Adrenal gland (tissue), 12 donors: ENCODE data around the gene RNF39. TPM values are rescaled to one million over a fixed set of nuclear protein-coding genes. Genes with fewer than 3 reads are reported as not detected.
"Not testable (repeated sequence)": the region's sequence is repeated elsewhere in the genome, so short reads cannot be mapped to it uniquely, and the experiment has no call there.

Experiments
- DNase-seq, 7 donors: peaks; one replicate each; pipeline ENCODE4 v3.0.0-alpha.2; 2019 to 2020
- H3K27ac ChIP-seq, 5 donors: fragments of 200-600 bp; sonication (generic) in 4 of 5; 1 replicate in 3 of 5; 2 replicates in 2 of 5; pipeline versions ENCODE4 v1.5.1 to v1.8.0; 2016 to 2020; ENCODE audit warnings: mild to moderate bottlenecking in 1 of 5
- H3K27me3 ChIP-seq: fragments of 200-600 bp; 2 replicates; pipeline ENCODE4 v1.8.0; 2021
- H3K36me3 ChIP-seq, 2 donors: fragments of 200-600 bp; replicated peaks in 1 of 2; 1 replicate in 1 of 2; 2 replicates in 1 of 2; pipeline versions ENCODE4 v1.5.1 to v1.8.0; 2018 to 2022
- H3K4me1 ChIP-seq, 2 donors: fragments of 200-600 bp; replicated peaks in 1 of 2; 1 replicate in 1 of 2; 2 replicates in 1 of 2; pipeline versions ENCODE4 v1.5.1 to v1.8.0; 2018 to 2021
- H3K4me3 ChIP-seq, 4 donors: fragments of 200-600 bp; sonication (generic) in 3 of 4; one replicate each; pipeline ENCODE4 v1.5.1; 2016 to 2018
- H3K9me3 ChIP-seq, 3 donors: fragments of 200-600 bp; sonication (generic) in 1 of 3; replicated peaks in 1 of 3; 1 replicate in 2 of 3; 2 replicates in 1 of 3; pipeline versions ENCODE4 v1.5.1 to v1.8.0; 2016 to 2021
- CTCF ChIP-seq, 6 experiments: fragments of 450-650 bp in 4 of 6; fragments of 200-600 bp in 2 of 6; sonication (generic) in 1 of 6; IDR thresholded peaks; 1 replicate in 5 of 6; 2 replicates in 1 of 6; pipeline versions ENCODE4 v1.5.1 to v1.8.0; 2016 to 2021; ENCODE audit warnings: antibody characterized with exemption in 6 of 6, mild to moderate bottlenecking in 2 of 6, moderate library complexity in 1 of 6
- POLR2A ChIP-seq, 2 donors: fragments of 450-650 bp; IDR thresholded peaks; one replicate each; pipeline ENCODE4 v1.6.1; 2017; ENCODE audit warnings: antibody characterized with exemption in 2 of 2, mild to moderate bottlenecking in 2 of 2, moderate library complexity in 1 of 2
- WGBS, 4 donors: extraction: QIAGEN DNeasy Blood & Tissue Kit in 2 of 4; methylation state at CpG; one replicate each; pipeline versions ENCODE4 v1.1.5 to v1.1.7; 2013 to 2017; 5-methylcytosine and 5-hydroxymethylcytosine counted together
- intact Hi-C, 2 donors: fragments of 100-400 bp; cut with DNase I; formaldehyde crosslinking; loops; one replicate each; pipeline versions ENCODE4 v1.14.1 to v1.15.0; 2022 to 2023
- polyA plus RNA-seq, 3 donors: library from polyadenylated mRNA; stranded (reverse); fragments of 200-250 nt in 2 of 3; fragments of 350-450 nt in 1 of 3; fragmentation: Illumina TruSeq in 1 of 3; extraction: RNeasy Lipid Tissue Mini Kit (QIAGEN cat#74804) in 1 of 3; gene quantifications; one replicate each; pipeline ENCODE4 v1.2.3, GENCODE V29; 2013 to 2014
- small RNA-seq, 2 donors: library from RNA; depleted of rRNA; stranded (forward); fragments of <200 nt; gene quantifications; one replicate each; pipeline ENCODE3, GENCODE V24; 2016
- total RNA-seq, 9 donors: library from RNA; depleted of rRNA in 4 of 9; stranded (reverse); fragments of >200 nt in 4 of 9; fragments of 120-200 nt in 1 of 9; fragmentation: NEBNext Ultra II Directional in 1 of 9; extraction: Animal tissue kit (Norgen Biotek cat#: 25700) in 1 of 9; gene quantifications; one replicate each; pipeline versions ENCODE4 v1.1.0 to v1.2.4, GENCODE V29; 2013 to 2023
- donor health status: healthy with polysubstance abuse.
- donor health status: Bipolar disorder and iron deficiency.
- donor health status: DM: yes; HTN: yes; CAD: no.
- donor health status: DM: no; HTN: no; CAD: no.
- donor health status: DM: no; HTN: no; CAD: no.
- donor health status: DM: yes; HTN: yes; CAD: no.

The RNF39 gene
- total and polyA plus RNA-seq, 12 donors, result 0.11 to 1.7 (median 0.55) TPM; not detected in 3

DNA sequence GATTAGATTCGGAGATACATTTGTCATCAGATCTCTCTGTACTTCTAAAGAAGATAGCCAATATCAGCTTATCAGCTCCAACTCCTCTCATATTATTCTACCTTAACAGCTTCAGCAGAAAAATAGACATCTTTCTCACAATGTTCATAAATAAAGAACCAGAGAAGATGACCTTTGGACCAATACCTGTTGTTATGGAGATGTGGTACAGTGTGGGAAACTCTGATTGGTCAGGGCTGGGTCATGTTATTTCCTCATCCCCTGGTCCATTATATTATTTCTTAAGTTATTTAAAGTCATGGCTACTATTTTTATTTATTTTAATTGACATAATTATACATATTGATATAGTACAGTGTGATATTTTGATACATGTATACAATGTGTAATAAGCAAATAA, 50.4 kb downstream of the RNF39 start:
- no peak for DNase-seq
- Histone ChIP-seq H3K27ac (no peak overlapping the region), H3K4me1 (no peaks in the 10 kb centered on the region), H3K9me3 (no peaks in the 10 kb centered on the region), H3K4me3 (no peak overlapping the region), H3K36me3 (no peaks in the 10 kb centered on the region), H3K27me3 (no peaks in the 10 kb centered on the region)
- 29 to 90% (median 82%) methylated on average over 1 of the region's 1 CpG for WGBS, 4 donors
- TF ChIP-seq CTCF (IDR thresholded peaks at IDR 0.05) (no peak), POLR2A (IDR thresholded peaks at IDR 0.05) (no peak)
- intact Hi-C loops, result no loop called here

- DNase-seq, H3K4me3 ChIP-seq, H3K9me3 ChIP-seq, H3K4me1 ChIP-seq, intact Hi-C loops, H3K27ac ChIP-seq, H3K36me3 ChIP-seq, H3K27me3 ChIP-seq: not testable (repeated sequence)
Measured at GRCh38 chr6:30022712-30023111, 52.9 kb downstream of the RNF39 start.

DNA sequence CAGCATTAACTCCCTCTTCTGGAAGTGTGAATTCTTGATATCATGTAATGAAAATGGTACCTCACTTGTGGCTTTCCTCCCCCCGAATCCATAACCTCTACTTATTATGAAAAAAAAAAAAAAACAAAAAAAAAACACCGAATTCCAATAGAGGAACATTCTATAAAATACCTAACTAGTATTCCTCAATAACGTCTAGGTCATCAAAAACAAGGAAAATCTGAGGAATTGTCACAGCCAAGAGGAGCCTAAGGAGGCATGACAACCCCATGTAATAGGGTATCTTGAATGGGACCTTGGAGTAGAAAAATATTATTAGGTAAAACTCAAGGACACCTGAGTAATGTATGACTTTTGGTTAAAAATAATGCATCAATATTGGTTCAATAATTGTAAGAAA, 53.4 kb downstream of the RNF39 start:
- Histone ChIP-seq H3K27me3 (no peaks in the 10 kb centered on the region), H3K9me3 (no peaks in the 10 kb centered on the region), H3K27ac (no peak overlapping the region), H3K4me3 (no peak overlapping the region), H3K4me1 (no peaks in the 10 kb centered on the region), H3K36me3 (no peaks in the 10 kb centered on the region)
- intact Hi-C loops, result no loop called here
- TF ChIP-seq POLR2A (IDR thresholded peaks at IDR 0.05) (no peak), CTCF (IDR thresholded peaks at IDR 0.05) (no peak)
- DNase-seq, result no peak
- WGBS, 4 donors, result 85 to 95% (median 93%) methylated on average over 3 of the region's 3 CpGs

DNA sequence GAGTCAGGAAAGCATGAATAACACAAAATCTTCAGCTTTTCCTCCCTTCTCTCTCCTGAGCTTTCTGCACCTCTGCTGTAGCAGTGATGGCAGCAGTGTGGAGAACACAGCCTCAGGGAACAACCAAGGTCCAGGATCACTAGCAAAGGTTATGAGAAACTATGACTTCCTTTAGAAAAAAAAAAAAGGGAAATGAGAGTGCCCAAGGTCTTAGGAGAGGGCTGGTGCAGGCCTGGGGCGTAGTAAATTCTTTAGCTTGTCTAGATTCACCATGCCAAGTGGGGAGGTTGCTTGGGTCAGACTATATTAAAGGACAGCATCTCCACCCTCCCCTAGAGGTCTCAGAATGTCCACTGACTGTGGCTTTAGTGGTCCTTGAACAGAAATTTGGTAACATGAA, 54.9 kb downstream of the RNF39 start:
- intact Hi-C loops, result no loop called here
- H3K9me3 ChIP-seq, result no peaks in the 10 kb centered on the region
- no peaks in the 10 kb centered on the region for H3K36me3 ChIP-seq
- H3K27me3 ChIP-seq, result no peaks in the 10 kb centered on the region
- H3K4me1 ChIP-seq, result no peaks in the 10 kb centered on the region
- no peak for TF ChIP-seq POLR2A (IDR thresholded peaks at IDR 0.05)
- TF ChIP-seq CTCF (IDR thresholded peaks at IDR 0.05), result no peak
- WGBS, 4 donors, result 13 to 65% (median 39%) methylated on average over 1 of the region's 1 CpG
- no peak overlapping the region for H3K27ac ChIP-seq
- no peak for DNase-seq
- H3K4me3 ChIP-seq, result no peak overlapping the region

Small RNAs within 50 kb of the gene (small RNA-seq; reads per million reads assigned to genes)
- 0 reads per million in 2 donors for gene RF02218
- gene RF02219, result 0 reads per million in 2 donors
- 0 reads per million in 2 donors for gene RF02220

Other genes with a start within 250 kb of the RNF39 start
- gene HLA-G, start 247.9 kb downstream of the RNF39 start, total RNA-seq, result 1 to 10 TPM in 1 of 9 donors, under 1 TPM in 5, not detected in 3; 0.14 to 1.6 (median 0.41) TPM
- gene HLA-G, start 247.9 kb downstream of the RNF39 start, polyA plus RNA-seq, result not detected
- gene HLA-A, start 133.2 kb downstream of the RNF39 start, total RNA-seq, result 1,000 to 10,000 TPM in 7 of 9 donors, 100 to 1,000 TPM in 2; 338 to 2,952 (median 1,253) TPM
- 1,000 to 10,000 TPM in 2 of 3 donors, 100 to 1,000 TPM in 1; 341 to 1,363 (median 1,237) TPM for gene HLA-A, start 133.2 kb downstream of the RNF39 start, polyA plus RNA-seq
- 10 to 100 TPM in 8 of 9 donors, 1 to 10 TPM in 1; 6.8 to 75.1 (median 32.7) TPM for gene POLR1H, start 14.5 kb downstream of the RNF39 start, total RNA-seq
- gene POLR1H, start 14.5 kb downstream of the RNF39 start, polyA plus RNA-seq, result 10 to 100 TPM; 24.7 to 53.8 (median 29.2) TPM
- 10 to 100 TPM; 31.2 to 70.7 (median 50.7) TPM for gene PPP1R11, start 8.6 kb downstream of the RNF39 start, total RNA-seq
- 10 to 100 TPM; 34.7 to 97.7 (median 43.4) TPM for gene PPP1R11, start 8.6 kb downstream of the RNF39 start, polyA plus RNA-seq
- gene TRIM31, start 37.3 kb upstream of the RNF39 start, total RNA-seq, result under 1 TPM in 2 of 9 donors, not detected in 7; 0.19 TPM
- under 1 TPM in 2 of 3 donors, not detected in 1; 0.13 to 0.80 TPM for gene TRIM31, start 37.3 kb upstream of the RNF39 start, polyA plus RNA-seq
- under 1 TPM in 1 of 9 donors, not detected in 8; 0.11 TPM for gene TRIM40, start 60.4 kb upstream of the RNF39 start, total RNA-seq
- gene TRIM40, start 60.4 kb upstream of the RNF39 start, polyA plus RNA-seq, result under 1 TPM in 1 of 3 donors, not detected in 2; 0.16 TPM
- under 1 TPM in 1 of 9 donors, not detected in 8; 0.67 TPM for gene TRIM10, start 85.4 kb upstream of the RNF39 start, total RNA-seq
- gene TRIM10, start 85.4 kb upstream of the RNF39 start, polyA plus RNA-seq, result not detected
- gene TRIM15, start 87.8 kb upstream of the RNF39 start, total RNA-seq, result not detected
- not detected for gene TRIM15, start 87.8 kb upstream of the RNF39 start, polyA plus RNA-seq
- gene TRIM26, start 137.6 kb upstream of the RNF39 start, total RNA-seq, result 10 to 100 TPM; 18.4 to 49.6 (median 40.5) TPM
- 10 to 100 TPM; 25.8 to 37.3 (median 34.8) TPM for gene TRIM26, start 137.6 kb upstream of the RNF39 start, polyA plus RNA-seq